GM23248 (cell line): ENCODE data around the gene TPO.

Experiments used
- EZH2 ChIP-seq: fragments of 200-600 bp; sonication (generic); IDR thresholded peaks from 2 replicates; pipeline ENCODE4 v1.6.1; 2018; ENCODE audit warnings: antibody characterized with exemption, mild to moderate bottlenecking; ENCODE audit not compliant: insufficient read depth, poor library complexity, severe bottlenecking
- EZH2phosphoT487 ChIP-seq: fragments of 200-600 bp; sonication (generic); IDR thresholded peaks from 2 replicates; pipeline ENCODE4 v1.6.1; 2018; ENCODE audit warnings: antibody characterized with exemption, moderate library complexity, mild to moderate bottlenecking, low read depth; ENCODE audit not compliant: insufficient read depth

GRCh38 chr2:1484131-1484884, 71.0 kb downstream of the TPO start:
- TF ChIP-seq EZH2, result no peak
- TF ChIP-seq EZH2phosphoT487, result no peak
